T-helper 9 cell (primary cell): ENCODE measurements around the gene VSTM2L.
"Not testable (repeated sequence)": the region's sequence is repeated elsewhere in the genome, so short reads cannot be mapped to it uniquely, and the experiment has no call there.

Experiments
- DNase-seq: peaks from one replicate; pipeline ENCODE4 v3.0.0-alpha.2; 2020

Gene VSTM2L

GRCh38 chr20:37939701-37940560 is 37.0 kb downstream of the VSTM2L start:
- DNase-seq: no peak

GRCh38 chr20:37940858-37941257 is 37.9 kb downstream of the VSTM2L start:
- no peak for DNase-seq

GRCh38 chr20:37941332-37941731 is 38.4 kb downstream of the VSTM2L start:
- no peak for DNase-seq

DNA sequence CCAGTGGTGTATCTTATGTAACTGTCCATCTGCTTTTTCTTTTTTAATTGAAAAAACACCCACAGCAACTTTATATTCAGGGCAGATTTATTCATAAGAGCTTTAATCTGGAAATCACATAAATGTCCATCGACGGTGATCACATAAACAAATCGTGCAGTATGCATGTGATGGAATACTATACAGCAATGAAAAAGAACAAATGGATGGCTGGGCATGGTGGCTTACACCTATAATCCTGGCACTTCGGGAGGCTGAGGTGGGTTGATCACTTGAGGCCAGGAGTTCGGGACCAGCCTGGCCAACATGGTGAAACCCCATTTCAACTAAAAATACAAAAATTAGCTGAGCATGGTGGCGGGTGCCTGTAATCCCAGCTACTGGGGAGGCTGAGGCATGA is 39.1 kb downstream of the VSTM2L start:
- DNase-seq: no peak

- no peak for DNase-seq
These were observed 40.1 kb downstream of the VSTM2L start for GRCh38 chr20:37943033-37943432.

DNA sequence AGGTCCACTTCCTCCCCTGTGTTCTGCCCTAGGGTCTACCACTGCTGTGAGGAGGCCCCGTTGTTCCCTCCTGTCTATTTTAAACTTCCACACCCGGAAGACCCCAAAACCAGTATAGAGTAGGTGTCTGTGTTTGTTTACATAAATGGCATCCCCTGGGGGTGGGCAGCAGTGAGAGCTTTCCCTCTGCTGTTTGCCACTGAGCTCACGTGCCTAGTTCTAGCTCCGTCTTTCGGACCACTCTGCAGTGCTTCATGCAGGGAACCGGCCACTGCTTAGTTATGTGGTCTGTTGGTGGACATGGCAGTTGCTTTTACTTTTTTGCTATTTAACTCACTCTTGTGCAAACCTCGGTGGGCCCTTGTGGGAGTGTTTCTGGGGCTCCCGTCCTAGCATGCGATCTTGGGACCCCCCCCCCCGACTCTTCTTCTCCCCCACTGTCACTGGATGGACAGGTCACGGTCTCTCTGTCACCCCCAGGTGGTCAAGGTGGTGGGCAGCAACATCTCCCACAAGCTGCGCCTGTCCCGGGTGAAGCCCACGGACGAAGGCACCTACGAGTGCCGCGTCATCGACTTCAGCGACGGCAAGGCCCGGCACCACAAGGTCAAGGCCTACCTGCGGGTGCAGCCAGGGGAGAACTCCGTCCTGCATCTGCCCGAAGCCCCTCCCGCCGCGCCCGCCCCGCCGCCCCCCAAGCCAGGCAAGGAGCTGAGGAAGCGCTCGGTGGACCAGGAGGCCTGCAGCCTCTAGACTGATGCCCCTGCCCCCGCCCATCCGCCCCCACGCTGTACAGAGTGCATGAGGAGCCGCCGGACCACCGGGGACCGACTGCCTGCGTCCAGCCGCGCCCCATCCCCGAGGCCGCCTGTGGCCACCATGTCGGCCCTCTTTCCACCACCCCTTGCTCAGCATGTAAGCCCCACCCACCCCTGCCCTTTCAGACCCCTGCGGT is 40.9 kb downstream of the VSTM2L start:
- DNase-seq: no peak

DNA sequence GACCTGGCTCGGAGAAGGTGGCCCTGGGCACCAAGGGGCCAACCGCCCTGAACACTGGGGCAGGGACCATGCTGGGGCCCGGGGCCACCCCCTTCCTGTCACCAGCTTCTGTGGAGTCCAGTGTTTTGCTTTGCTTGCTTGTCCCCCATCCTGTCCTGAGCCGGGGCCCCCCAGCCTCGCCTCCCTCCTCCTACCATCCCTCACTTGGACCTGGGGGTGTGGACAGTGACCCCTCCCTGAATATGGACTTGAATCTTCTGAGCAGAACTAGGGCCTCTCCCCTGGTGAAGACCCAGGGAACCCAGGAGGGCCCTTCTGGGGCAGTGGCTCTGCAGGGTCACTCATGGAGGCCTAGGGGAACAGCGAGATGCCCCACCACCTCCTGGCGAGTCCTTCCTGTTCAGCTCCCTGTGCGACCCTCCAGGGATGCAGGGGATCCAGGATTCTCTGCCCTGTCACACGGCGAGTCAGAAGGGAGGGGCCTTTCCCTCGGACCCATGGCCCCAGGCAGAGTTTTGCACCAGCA is 41.6 kb downstream of the VSTM2L start:
- DNase-seq: no peak

DNA sequence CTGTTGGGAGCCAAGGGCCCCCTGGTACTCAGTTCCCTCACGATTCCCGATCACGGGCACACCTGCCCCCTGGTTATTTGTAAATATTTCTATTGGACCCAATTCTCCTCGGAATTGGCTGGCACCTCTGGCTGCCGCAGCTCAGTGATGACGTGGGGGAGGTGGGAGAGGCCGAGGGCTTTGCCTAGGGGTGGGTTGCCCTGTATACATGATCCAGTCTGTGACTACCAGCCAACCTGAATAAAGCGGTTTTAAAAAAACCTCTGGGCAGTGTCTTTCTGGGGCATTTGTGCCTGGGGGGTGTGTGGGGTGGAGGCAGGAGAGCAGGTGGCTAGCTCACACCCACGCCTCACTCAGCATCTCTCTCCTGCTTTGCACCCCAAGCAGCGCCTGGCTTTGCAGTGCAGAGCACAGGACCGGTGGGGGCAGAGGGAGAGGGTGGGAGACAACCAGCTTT is 42.2 kb downstream of the VSTM2L start:
- no peak for DNase-seq

- no peak for DNase-seq
These were observed 44.0 kb downstream of the VSTM2L start for GRCh38 chr20:37946946-37947345.

GRCh38 chr20:37947943-37948342 is 45.0 kb downstream of the VSTM2L start:
- DNase-seq: no peak

GRCh38 chr20:37948956-37949355 is 46.0 kb downstream of the VSTM2L start:
- DNase-seq: no peak

DNA sequence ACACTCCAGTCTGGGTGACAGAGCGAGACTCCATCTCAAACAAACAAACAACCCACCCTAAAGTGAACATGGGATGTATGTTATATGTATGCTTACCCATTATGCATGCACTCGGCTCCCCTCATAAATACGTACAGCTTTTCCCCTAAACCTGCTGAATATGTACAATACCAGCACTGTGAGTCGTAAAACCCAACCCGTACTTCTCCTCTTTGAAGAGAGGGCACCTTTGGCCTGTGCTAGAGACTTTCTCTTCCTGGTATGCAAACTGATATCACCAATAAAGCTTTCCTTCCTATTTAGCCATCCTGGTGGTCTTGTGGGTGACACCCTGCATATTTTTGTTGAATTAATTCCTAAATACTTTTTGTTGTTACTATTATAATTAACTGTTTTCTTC is 51.3 kb downstream of the VSTM2L start:
- DNase-seq: no peak

DNA sequence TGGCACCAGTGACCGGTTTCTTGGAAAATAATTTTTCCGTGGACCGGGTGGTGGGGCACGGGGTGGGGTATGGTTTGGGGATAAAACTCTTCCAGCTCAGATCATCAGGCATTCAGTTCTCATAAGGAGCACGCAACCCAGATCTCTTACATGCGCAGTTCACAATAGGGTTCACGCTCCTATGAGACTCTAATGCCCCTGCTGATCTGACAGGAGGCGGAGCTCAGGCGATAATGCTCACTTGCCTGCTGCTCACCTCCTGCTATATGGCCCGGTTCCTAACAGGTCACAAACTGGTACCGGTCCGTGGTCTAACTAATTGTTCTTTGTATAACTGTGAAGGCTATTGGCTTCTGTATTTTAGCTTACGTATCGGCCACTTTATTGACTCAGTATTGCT is 51.7 kb downstream of the VSTM2L start:
- DNase-seq: no peak

GRCh38 chr20:37955511-37955910 is 52.6 kb downstream of the VSTM2L start:
- DNase-seq: no peak

DNA sequence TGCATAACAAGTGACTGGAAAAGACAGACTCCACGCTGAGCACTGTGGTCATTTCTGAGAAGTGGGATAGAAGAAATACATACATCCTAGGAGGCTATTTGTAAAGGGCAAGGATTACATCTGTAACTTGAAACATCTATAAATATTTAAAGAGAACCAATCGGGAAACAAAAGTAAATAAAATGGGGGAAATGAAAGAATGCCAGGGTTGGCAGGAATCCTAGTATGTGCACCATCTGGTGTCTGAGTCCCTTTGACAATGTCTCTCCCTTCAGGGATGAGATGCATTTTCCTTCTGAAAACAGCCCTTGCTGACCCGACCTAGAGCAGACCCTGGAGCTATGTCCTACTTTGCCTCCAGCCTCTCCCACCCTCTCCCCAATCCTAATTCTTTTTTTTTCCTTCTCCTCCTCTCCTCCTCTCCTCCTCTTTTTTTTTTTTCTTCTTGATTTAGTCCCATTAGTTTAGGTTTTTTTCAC is 53.2 kb downstream of the VSTM2L start:
- DNase-seq: no peak

DNA sequence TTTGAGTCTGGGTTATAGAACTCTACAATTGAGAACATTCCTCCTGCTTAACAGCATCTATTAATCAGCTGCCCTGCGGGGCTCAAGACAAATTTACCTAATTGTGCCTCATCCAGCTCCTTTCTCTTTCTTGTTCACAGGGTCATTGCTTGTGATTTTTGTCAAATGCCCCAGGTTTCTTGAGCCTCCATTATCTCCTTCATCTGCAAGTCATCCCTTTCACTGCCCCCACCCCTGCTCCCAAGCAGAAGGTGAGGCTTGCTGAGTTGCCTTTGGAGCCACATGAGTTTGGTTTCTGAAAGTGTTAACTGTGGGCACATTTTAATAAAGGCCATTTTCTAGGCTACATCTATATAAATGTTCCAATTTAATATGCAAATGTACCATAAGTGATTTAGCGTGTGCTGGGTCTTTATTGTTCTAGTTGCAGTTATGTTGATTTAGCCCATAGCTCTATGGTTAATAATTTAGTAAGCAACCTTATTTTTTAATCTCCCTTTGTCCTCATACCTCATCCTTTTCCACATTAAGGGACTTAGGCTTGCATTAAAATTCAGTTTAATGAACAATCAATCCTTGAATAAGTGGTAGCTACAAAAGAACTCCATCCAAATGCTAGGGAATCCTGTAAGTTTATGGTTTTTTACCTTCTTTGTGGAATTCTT is 56.1 kb downstream of the VSTM2L start:
- no peak for DNase-seq

GRCh38 chr20:37961066-37961465 is 58.1 kb downstream of the VSTM2L start:
- DNase-seq: no peak

DNA sequence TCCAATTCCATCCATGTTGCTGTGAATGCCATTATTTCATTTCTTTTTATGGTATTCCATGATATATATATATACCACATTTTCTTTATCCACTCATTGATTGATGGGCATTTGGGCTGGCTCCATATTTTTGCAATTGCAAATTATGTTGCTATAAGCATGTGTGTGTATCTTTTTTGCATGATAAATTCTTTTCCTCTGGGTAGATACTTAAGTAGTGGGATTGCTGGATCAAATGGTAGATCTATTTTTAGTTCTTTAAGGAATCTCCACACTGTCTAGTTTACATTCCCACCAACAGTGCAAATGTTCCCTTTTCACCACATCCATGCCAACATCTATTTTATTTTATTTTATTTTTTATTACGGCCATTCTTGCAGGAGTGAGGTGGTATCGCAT is 60.6 kb downstream of the VSTM2L start:
- not testable (repeated sequence) for DNase-seq

DNA sequence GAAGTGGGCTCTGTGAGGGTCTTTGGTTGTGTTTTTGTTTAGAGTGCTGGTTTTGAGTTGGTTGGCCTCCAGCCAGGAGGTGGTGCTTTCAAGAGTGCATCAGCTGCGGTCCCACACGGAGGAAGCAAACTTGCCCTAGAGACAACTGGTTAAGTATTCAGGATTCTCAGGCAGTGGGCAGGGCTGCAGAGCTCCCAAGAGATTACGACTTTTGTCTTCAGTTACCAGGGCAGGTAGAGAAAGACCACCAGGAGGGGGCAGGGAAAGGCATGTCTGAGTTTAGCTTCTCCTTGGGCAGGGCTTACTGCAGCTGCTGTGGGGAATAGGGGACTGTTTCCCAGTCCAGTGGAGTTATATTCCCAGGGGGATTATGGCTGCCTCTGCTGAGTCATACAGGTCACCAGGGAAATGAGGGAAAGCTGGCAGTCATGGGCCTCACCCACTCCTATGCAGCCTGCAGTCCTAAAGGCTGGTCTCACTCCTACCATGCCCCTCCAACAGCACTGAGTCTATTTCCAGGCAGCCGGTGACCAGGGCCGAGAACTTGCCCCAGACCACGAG is 66.0 kb downstream of the VSTM2L start:
- no peak for DNase-seq

- no peak for DNase-seq
These were observed 67.3 kb downstream of the VSTM2L start for GRCh38 chr20:37969949-37970855.

GRCh38 chr20:37970856-37971245 is 67.9 kb downstream of the VSTM2L start:
- DNase-seq: no peak
